GM12891 (cell line): ENCODE measurements around the gene SLC18A3.

Source experiments
- PAX5 ChIP-seq: IDR thresholded peaks from 2 replicates; pipeline ENCODE4 v1.6.1; 2011; ENCODE audit warnings: low read length, moderate library complexity, mild to moderate bottlenecking; ENCODE audit not compliant: insufficient read depth, severe bottlenecking
- POLR2A ChIP-seq: IDR thresholded peaks from 2 replicates; pipeline ENCODE4 v1.6.1; 2011; ENCODE audit warnings: low read depth, low read length, control low read depth
- POLR2AphosphoS5 ChIP-seq: IDR thresholded peaks from 2 replicates; pipeline ENCODE4 v1.6.1; 2011; ENCODE audit warnings: low read depth, low read length, control low read depth
- POU2F2 ChIP-seq: IDR thresholded peaks from 2 replicates; pipeline ENCODE4 v1.6.1; 2011; ENCODE audit warnings: low read depth, mild to moderate bottlenecking, control low read depth, low read length, moderate library complexity
- SPI1 ChIP-seq: IDR thresholded peaks from 2 replicates; pipeline ENCODE4 v1.6.1; 2011; ENCODE audit warnings: low read depth, low read length, control low read depth
- TAF1 ChIP-seq: IDR thresholded peaks from 2 replicates; pipeline ENCODE4 v1.6.1; 2011; ENCODE audit warnings: low read depth, low read length, control low read depth

GRCh38 chr10:49631975-49632374 is 21.9 kb downstream of the SLC18A3 start:
- TF ChIP-seq SPI1 (no peak), POLR2A (no peak), POLR2AphosphoS5 (no peak), TAF1 (no peak), PAX5 (no peak), POU2F2 (no peak)
